ENCODE results near the gene CRYL1. TPM values are rescaled to one million over a fixed set of nuclear protein-coding genes. Genes with fewer than 3 reads are reported as not detected.

Gene CRYL1
- total RNA-seq, 1 experiment from 2014 or later, result 5.9 TPM

DNA sequence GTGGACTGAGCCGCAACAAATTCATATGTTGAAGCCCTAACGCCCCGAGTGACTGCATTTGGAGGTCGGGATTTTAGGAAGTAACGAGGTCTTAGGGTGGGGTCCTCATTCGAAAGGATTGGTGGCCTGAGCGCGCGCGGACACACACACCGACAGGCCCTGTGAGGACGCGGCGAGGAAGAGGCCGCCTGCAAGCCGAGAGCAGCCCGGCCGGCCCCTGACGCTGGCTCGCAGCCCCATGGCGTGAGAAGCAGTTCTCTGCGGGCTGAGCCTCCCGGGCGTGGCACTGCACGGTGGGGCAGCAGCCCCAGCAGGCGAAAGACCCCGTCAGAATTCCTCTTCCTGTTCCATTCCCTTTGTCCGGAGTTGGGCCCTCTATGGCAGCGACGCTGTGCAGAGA, 131.2 kb downstream of the CRYL1 start:
- CTCF ChIA-PET, result no interaction called here
- H3K4me1 ChIP-seq (ENCODE audit: insufficient read depth, low read length, poor library complexity, severe bottlenecking), result no peaks in the 10 kb centered on the region
- H3K27me3 ChIP-seq (replicated peaks; ENCODE audit: insufficient read depth, low read depth, low read length, poor library complexity), result no peaks in the 10 kb centered on the region
- POLR2A ChIA-PET (ENCODE audit: low non-redundant PET), result no interaction called here
- intact Hi-C loops (cut with micrococcal nuclease; ENCODE audit: unreplicated experiment), result no loop called here
- H3K36me3 ChIP-seq (ENCODE audit: insufficient read depth, low read length, poor library complexity, severe bottlenecking), result no peaks in the 10 kb centered on the region
- no TSS peak for BruUV-seq (replicated peaks)
- no peak overlapping the region for H3K4me3 ChIP-seq (ENCODE audit: low read depth, low read length, poor library complexity, severe bottlenecking)
- TF ChIP-seq EZH2 (IDR thresholded peaks at IDR 0.05; ENCODE audit: borderline replicate concordance, low read depth, low read length, poor library complexity, severe bottlenecking) (no peak), CTCF (conservative IDR thresholded peaks at IDR 0.05; ENCODE audit: low read depth, low read length) (no peak)
- no peak for DNase-seq (ENCODE audit: low spot score)
- no peak overlapping the region for H3K27ac ChIP-seq (ENCODE audit: low read depth, low read length, poor library complexity, severe bottlenecking)
- no peaks in the 10 kb centered on the region for H3K9me3 ChIP-seq (ENCODE audit: low read depth, low read length, poor library complexity, severe bottlenecking)

GRCh38 chr13:20394169-20394501, 131.5 kb downstream of the CRYL1 start:
- no peaks in the 10 kb centered on the region for H3K27me3 ChIP-seq (replicated peaks; ENCODE audit: insufficient read depth, low read depth, low read length, poor library complexity)
- no TSS peak for BruUV-seq (replicated peaks)
- ChIA-PET CTCF (no interaction called here), POLR2A (ENCODE audit: low non-redundant PET) (no interaction called here)
- intact Hi-C loops (cut with micrococcal nuclease; ENCODE audit: unreplicated experiment), result no loop called here
- DNase-seq (ENCODE audit: low spot score), result no peak
- H3K4me1 ChIP-seq (ENCODE audit: insufficient read depth, low read length, poor library complexity, severe bottlenecking), result no peaks in the 10 kb centered on the region
- no peaks in the 10 kb centered on the region for H3K36me3 ChIP-seq (ENCODE audit: insufficient read depth, low read length, poor library complexity, severe bottlenecking)
- no peak overlapping the region for H3K27ac ChIP-seq (ENCODE audit: low read depth, low read length, poor library complexity, severe bottlenecking)
- H3K4me3 ChIP-seq (ENCODE audit: low read depth, low read length, poor library complexity, severe bottlenecking), result no peak overlapping the region
- no peak for TF ChIP-seq EZH2 (IDR thresholded peaks at IDR 0.05; ENCODE audit: borderline replicate concordance, low read depth, low read length, poor library complexity, severe bottlenecking)
- no peak for TF ChIP-seq CTCF (conservative IDR thresholded peaks at IDR 0.05; ENCODE audit: low read depth, low read length)
- H3K9me3 ChIP-seq (ENCODE audit: low read depth, low read length, poor library complexity, severe bottlenecking), result no peaks in the 10 kb centered on the region

GRCh38 chr13:20393273-20394168, 132.1 kb downstream of the CRYL1 start:
- Histone ChIP-seq H3K27me3 (replicated peaks; ENCODE audit: insufficient read depth, low read depth, low read length, poor library complexity) (no peaks in the 10 kb centered on the region), H3K9me3 (ENCODE audit: low read depth, low read length, poor library complexity, severe bottlenecking) (no peaks in the 10 kb centered on the region), H3K27ac (ENCODE audit: low read depth, low read length, poor library complexity, severe bottlenecking) (no peak overlapping the region), H3K4me3 (ENCODE audit: low read depth, low read length, poor library complexity, severe bottlenecking) (no peak overlapping the region), H3K36me3 (ENCODE audit: insufficient read depth, low read length, poor library complexity, severe bottlenecking) (no peaks in the 10 kb centered on the region), H3K4me1 (ENCODE audit: insufficient read depth, low read length, poor library complexity, severe bottlenecking) (no peaks in the 10 kb centered on the region)
- no peak for DNase-seq (ENCODE audit: low spot score)
- ChIA-PET POLR2A (ENCODE audit: low non-redundant PET) (no interaction called here), CTCF (no interaction called here)
- BruUV-seq (replicated peaks), result no TSS peak
- intact Hi-C loops (cut with micrococcal nuclease; ENCODE audit: unreplicated experiment), result no loop called here
- TF ChIP-seq EZH2 (IDR thresholded peaks at IDR 0.05; ENCODE audit: borderline replicate concordance, low read depth, low read length, poor library complexity, severe bottlenecking) (no peak), CTCF (conservative IDR thresholded peaks at IDR 0.05; ENCODE audit: low read depth, low read length) (no peak)

Measured in A673 (cell line).